ENCODE data around the gene SUGP2.

The SUGP2 gene

GRCh38 chr19:19033426-19034203, at the start of gene SUGP2, which contains the start of gene ARMC6:
TSS of gene SUGP2 (minus strand) at chr19:19033517. CDS start at chr19:19031071, 2,446 bp downstream.
TSS of gene ARMC6 (plus strand) at chr19:19033603. CDS start at chr19:19034210, 607 bp downstream.
- H3K4me3 ChIP-seq (ENCODE audit: low read depth in 1 of 2, low read length in 2 of 2) = peak within 1 kb of the TSS; percentile 86 to 88
- peaks cover 60% of the 10 kb centered on the region for H3K36me3 ChIP-seq (ENCODE audit: insufficient read depth, low read length)
- TF ChIP-seq EZH2 (IDR thresholded peaks at IDR 0.05; ENCODE audit: borderline replicate concordance, low read depth, low read length, severe bottlenecking) = no peak
- TF ChIP-seq, protein P1, sequence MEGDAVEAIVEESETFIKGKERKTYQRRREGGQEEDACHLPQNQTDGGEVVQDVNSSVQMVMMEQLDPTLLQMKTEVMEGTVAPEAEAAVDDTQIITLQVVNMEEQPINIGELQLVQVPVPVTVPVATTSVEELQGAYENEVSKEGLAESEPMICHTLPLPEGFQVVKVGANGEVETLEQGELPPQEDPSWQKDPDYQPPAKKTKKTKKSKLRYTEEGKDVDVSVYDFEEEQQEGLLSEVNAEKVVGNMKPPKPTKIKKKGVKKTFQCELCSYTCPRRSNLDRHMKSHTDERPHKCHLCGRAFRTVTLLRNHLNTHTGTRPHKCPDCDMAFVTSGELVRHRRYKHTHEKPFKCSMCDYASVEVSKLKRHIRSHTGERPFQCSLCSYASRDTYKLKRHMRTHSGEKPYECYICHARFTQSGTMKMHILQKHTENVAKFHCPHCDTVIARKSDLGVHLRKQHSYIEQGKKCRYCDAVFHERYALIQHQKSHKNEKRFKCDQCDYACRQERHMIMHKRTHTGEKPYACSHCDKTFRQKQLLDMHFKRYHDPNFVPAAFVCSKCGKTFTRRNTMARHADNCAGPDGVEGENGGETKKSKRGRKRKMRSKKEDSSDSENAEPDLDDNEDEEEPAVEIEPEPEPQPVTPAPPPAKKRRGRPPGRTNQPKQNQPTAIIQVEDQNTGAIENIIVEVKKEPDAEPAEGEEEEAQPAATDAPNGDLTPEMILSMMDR (IDR thresholded peaks at IDR 0.05; ENCODE audit: borderline replicate concordance, extremely low read depth, low read length, poor library complexity, severe bottlenecking) = no peak
- H3K79me2 ChIP-seq (ENCODE audit: insufficient read depth, low read length) = peaks cover 88% of the 10 kb centered on the region
- no peaks in the 10 kb centered on the region for H3K27me3 ChIP-seq (ENCODE audit: insufficient read depth, low read length, poor library complexity)
- H4K20me1 ChIP-seq (ENCODE audit: insufficient read depth, low read length) = peaks cover 41% of the 10 kb centered on the region
- peak; percentile 94 for DNase-seq
- H3K4me1 ChIP-seq (ENCODE audit: insufficient read depth, low read length) = peaks cover 50% of the 10 kb centered on the region
- H3K4me2 ChIP-seq (ENCODE audit: insufficient read depth, low read length) = peak within 1 kb of the TSS; percentile 97
- H3K9me3 ChIP-seq (ENCODE audit: insufficient read depth, low read length, severe bottlenecking) = no peaks in the 10 kb centered on the region
- ATAC-seq (ENCODE audit: insufficient read depth, low read depth) = peak; percentile 63
- H3K27ac ChIP-seq (ENCODE audit: low read length) = peak within 1 kb of the TSS; percentile 98
- peak within 1 kb of the TSS; percentile 91 for H3K9ac ChIP-seq (ENCODE audit: low read depth, low read length)
- H2AFZ ChIP-seq (ENCODE audit: low read depth, low read length) = peak within 1 kb of the TSS; percentile 88

GRCh38 chr19:19081642-19082151, 48.4 kb upstream of the SUGP2 start:
- Histone ChIP-seq H3K36me3 (ENCODE audit: insufficient read depth, low read length) (peaks cover 12% of the 10 kb centered on the region), H3K27ac (ENCODE audit: low read length) (no peak overlapping the region), H3K27me3 (ENCODE audit: insufficient read depth, low read length, poor library complexity) (no peaks in the 10 kb centered on the region), H3K79me2 (ENCODE audit: insufficient read depth, low read length) (peaks cover 6% of the 10 kb centered on the region), H3K9me3 (ENCODE audit: insufficient read depth, low read length, severe bottlenecking) (no peaks in the 10 kb centered on the region), H2AFZ (ENCODE audit: low read depth, low read length) (no peak overlapping the region), H3K4me1 (ENCODE audit: insufficient read depth, low read length) (no peaks in the 10 kb centered on the region), H4K20me1 (ENCODE audit: insufficient read depth, low read length) (0 out of 2 replicates have a peak, but pooled peaks cover 9% of the 10 kb centered on the region), H3K4me2 (ENCODE audit: insufficient read depth, low read length) (no peak overlapping the region), H3K4me3 (ENCODE audit: low read depth in 1 of 2, low read length in 2 of 2) (no peak overlapping the region), H3K9ac (ENCODE audit: low read depth, low read length) (no peak overlapping the region)
- TF ChIP-seq EZH2 (IDR thresholded peaks at IDR 0.05; ENCODE audit: borderline replicate concordance, low read depth, low read length, severe bottlenecking) = no peak
- TF ChIP-seq, protein P1 (IDR thresholded peaks at IDR 0.05; ENCODE audit: borderline replicate concordance, extremely low read depth, low read length, poor library complexity, severe bottlenecking) = no peak
- no peak for DNase-seq
- ATAC-seq (ENCODE audit: insufficient read depth, low read depth) = no peak

GRCh38 chr19:19079571-19079970, 46.3 kb upstream of the SUGP2 start:
- Histone ChIP-seq H3K79me2 (ENCODE audit: insufficient read depth, low read length) (peaks cover 6% of the 10 kb centered on the region), H3K27ac (ENCODE audit: low read length) (no peak overlapping the region), H3K4me3 (ENCODE audit: low read depth in 1 of 2, low read length in 2 of 2) (no peak overlapping the region), H2AFZ (ENCODE audit: low read depth, low read length) (no peak overlapping the region), H3K9me3 (ENCODE audit: insufficient read depth, low read length, severe bottlenecking) (no peaks in the 10 kb centered on the region), H3K4me2 (ENCODE audit: insufficient read depth, low read length) (no peak overlapping the region), H3K9ac (ENCODE audit: low read depth, low read length) (no peak overlapping the region), H4K20me1 (ENCODE audit: insufficient read depth, low read length) (peaks cover 14% of the 10 kb centered on the region; the same call in 1 of the 2 replicates), H3K4me1 (ENCODE audit: insufficient read depth, low read length) (no peaks in the 10 kb centered on the region), H3K27me3 (ENCODE audit: insufficient read depth, low read length, poor library complexity) (no peaks in the 10 kb centered on the region), H3K36me3 (ENCODE audit: insufficient read depth, low read length) (peaks cover 20% of the 10 kb centered on the region)
- TF ChIP-seq EZH2 (IDR thresholded peaks at IDR 0.05; ENCODE audit: borderline replicate concordance, low read depth, low read length, severe bottlenecking) = no peak
- TF ChIP-seq, protein P1 (IDR thresholded peaks at IDR 0.05; ENCODE audit: borderline replicate concordance, extremely low read depth, low read length, poor library complexity, severe bottlenecking) = no peak
- ATAC-seq (ENCODE audit: insufficient read depth, low read depth) (no peak), DNase-seq (no peak)

Data from DND-41 (cell line).